GM23248 (cell line): ENCODE results near the gene C2orf49. TPM values are rescaled to one million over a fixed set of nuclear protein-coding genes. Genes with fewer than 3 reads are reported as not detected.

Source experiments
- DNase-seq: peaks from one replicate; pipeline ENCODE4 v3.0.0-alpha.2; 2015
- H2AFZ ChIP-seq: fragments of 200-600 bp; sonication (generic); 2 replicates; pipeline ENCODE4 v1.6.1; 2016; ENCODE audit warnings: antibody characterized with exemption
- H3F3A ChIP-seq: fragments of 200-600 bp; sonication (generic); 2 replicates; pipeline ENCODE4 v1.6.1; 2016; ENCODE audit warnings: mild to moderate bottlenecking, antibody characterized with exemption, mixed run types; ENCODE audit not compliant: insufficient read depth
- H3K27ac ChIP-seq: fragments of 200-600 bp; sonication (generic); 2 replicates; pipeline ENCODE4 v1.5.1; 2016; ENCODE audit warnings: mild to moderate bottlenecking
- H3K27me3 ChIP-seq: fragments of 200-600 bp; sonication (generic); replicated peaks from 2 replicates; pipeline ENCODE4 v1.6.1; 2016; ENCODE audit warnings: mild to moderate bottlenecking; ENCODE audit not compliant: insufficient read depth
- H3K36me3 ChIP-seq: fragments of 200-600 bp; sonication (generic); 2 replicates; pipeline ENCODE4 v1.6.1; 2016; ENCODE audit warnings: low read depth, mild to moderate bottlenecking
- H3K4me1 ChIP-seq: fragments of 200-600 bp; sonication (generic); 2 replicates; pipeline ENCODE4 v1.6.1; 2016; ENCODE audit warnings: mild to moderate bottlenecking; ENCODE audit not compliant: insufficient read depth
- H3K4me2 ChIP-seq: fragments of 200-600 bp; sonication (generic); one replicate; pipeline ENCODE4 v1.6.1; 2016; ENCODE audit warnings: mild to moderate bottlenecking; ENCODE audit not compliant: unreplicated experiment
- H3K4me3 ChIP-seq: fragments of 200-600 bp; sonication (generic); 2 replicates; pipeline ENCODE4 v1.5.1; 2016; ENCODE audit warnings: mild to moderate bottlenecking
- H3K79me2 ChIP-seq: fragments of 200-600 bp; sonication (generic); 2 replicates; pipeline ENCODE4 v1.6.1; 2016; ENCODE audit warnings: mild to moderate bottlenecking; ENCODE audit not compliant: insufficient read depth
- H3K9ac ChIP-seq: fragments of 200-600 bp; sonication (generic); 2 replicates; pipeline ENCODE4 v1.6.1; 2016; ENCODE audit warnings: mild to moderate bottlenecking
- H3K9me2 ChIP-seq: fragments of 200-600 bp; sonication (generic); 2 replicates; pipeline ENCODE4 v1.6.1; 2016; ENCODE audit warnings: mixed run types, mild to moderate bottlenecking, moderate library complexity; ENCODE audit not compliant: insufficient read depth
- H3K9me3 ChIP-seq: fragments of 200-600 bp; sonication (generic); one replicate; pipeline ENCODE4 v1.6.1; 2017; ENCODE audit warnings: low read depth
- H4K20me1 ChIP-seq: fragments of 200-600 bp; sonication (generic); 2 replicates; pipeline ENCODE4 v1.6.0; 2016; ENCODE audit not compliant: insufficient read depth
- EZH2 ChIP-seq: fragments of 200-600 bp; sonication (generic); IDR thresholded peaks from 2 replicates; pipeline ENCODE4 v1.6.1; 2018; ENCODE audit warnings: antibody characterized with exemption, mild to moderate bottlenecking; ENCODE audit not compliant: insufficient read depth, poor library complexity, severe bottlenecking
- EZH2phosphoT487 ChIP-seq: fragments of 200-600 bp; sonication (generic); IDR thresholded peaks from 2 replicates; pipeline ENCODE4 v1.6.1; 2018; ENCODE audit warnings: antibody characterized with exemption, moderate library complexity, mild to moderate bottlenecking, low read depth; ENCODE audit not compliant: insufficient read depth
- WGBS, 2 experiments: methylation state at CpG; one replicate each; pipeline ENCODE4 v1.1.6; 2015 to 2017; ENCODE audit warnings: low lambda C conversion rate in 2 of 2, low coverage in 1 of 2; ENCODE audit errors: missing lambda C conversion rate in 2 of 2; 5-methylcytosine and 5-hydroxymethylcytosine counted together
- in situ Hi-C: fragments of 300-500 bp; cut with MboI; formaldehyde crosslinking; loops from 2 replicates; pipeline ENCODE4 v1.15.0; 2020
- polyA plus RNA-seq: library from polyadenylated mRNA; unstranded; fragments of >200 nt; fragmentation: Nextera tagmentation; extraction: Ambion mirVana; gene quantifications from 2 replicates; pipeline ENCODE4 v1.2.1, GENCODE V29; 2016
- total RNA-seq: library from RNA; depleted of rRNA; stranded (reverse); fragments of >200 nt; shearing (Covaris generic); gene quantifications from 2 replicates; pipeline ENCODE4 v1.2.3, GENCODE V29; 2014

Gene C2orf49
- total and polyA plus RNA-seq, 2 experiments from 2014 or later = 9.0 to 13.6 TPM

DNA sequence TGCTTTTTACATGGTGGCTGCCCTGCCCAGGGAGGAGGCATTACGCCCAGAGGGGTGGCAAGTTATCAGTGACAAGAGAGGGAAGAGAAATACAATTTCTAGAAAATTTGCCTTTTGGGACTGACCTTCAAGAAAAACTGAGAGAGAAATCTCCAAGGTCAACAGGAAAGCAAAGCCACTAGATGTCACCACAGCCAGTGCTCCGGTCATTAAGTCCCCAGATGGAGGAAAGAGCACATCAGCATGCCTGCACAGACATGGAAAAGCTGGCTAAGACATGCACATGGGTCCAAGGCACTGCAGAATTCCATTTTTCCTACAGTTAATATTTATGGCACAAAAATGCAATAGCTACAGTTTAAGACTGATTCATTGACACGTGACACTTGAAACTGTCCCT is 40.5 kb downstream of the C2orf49 start:
- 47 to 52% methylated on average over 3 of the region's 3 CpGs for WGBS, 2 experiments
- peak overlapping the region; percentile 1; the same call in 1 of the 2 replicates for H3K9ac ChIP-seq
- no peaks in the 10 kb centered on the region for H3K9me3 ChIP-seq
- peaks cover 100% of the 10 kb centered on the region for H3F3A ChIP-seq
- H3K4me3 ChIP-seq = no peak overlapping the region
- H2AFZ ChIP-seq = no peak overlapping the region
- peaks cover 92% of the 10 kb centered on the region for H3K4me1 ChIP-seq
- no peaks in the 10 kb centered on the region for H3K9me2 ChIP-seq
- no peaks in the 10 kb centered on the region for H3K27me3 ChIP-seq
- H4K20me1 ChIP-seq = peaks cover 8% of the 10 kb centered on the region; the same call in 1 of the 2 replicates
- peaks cover 100% of the 10 kb centered on the region for H3K79me2 ChIP-seq
- peaks cover 96% of the 10 kb centered on the region for H3K36me3 ChIP-seq
- peak overlapping the region; percentile 56 for H3K27ac ChIP-seq
- no peak for DNase-seq
- TF ChIP-seq EZH2 = no peak
- TF ChIP-seq EZH2phosphoT487 = no peak
- no peak overlapping the region for H3K4me2 ChIP-seq
- in situ Hi-C loops = no loop called here

DNA sequence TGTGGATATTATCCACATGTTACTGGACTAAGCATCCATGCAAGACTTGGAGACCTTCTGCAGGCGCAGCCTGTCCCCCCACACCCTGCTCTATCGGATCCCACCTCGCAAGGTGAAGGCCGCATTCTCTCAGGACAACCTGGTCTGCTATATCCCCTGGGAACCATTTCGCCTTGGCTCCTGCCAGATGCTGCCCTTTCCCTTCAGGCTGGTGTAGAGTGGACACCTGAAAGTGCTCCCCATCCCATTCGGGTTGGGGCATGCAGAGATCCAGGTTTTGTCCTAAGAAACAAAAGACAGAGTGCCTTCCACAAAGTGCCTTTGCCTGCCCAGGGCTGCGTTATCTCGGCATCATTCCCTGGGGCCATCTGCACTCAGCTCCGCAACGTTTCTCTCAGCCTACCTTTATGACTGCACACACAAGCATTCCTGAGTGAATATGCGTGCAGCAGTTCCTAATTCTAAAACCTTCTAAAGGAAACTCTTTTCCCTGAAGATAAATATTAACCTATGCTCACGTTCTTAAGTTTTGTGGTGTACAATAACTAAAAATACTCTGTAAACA is 41.0 kb downstream of the C2orf49 start:
- DNase-seq = no peak
- WGBS, 2 experiments = 81 to 84% methylated on average over 12 of the region's 12 CpGs
- Histone ChIP-seq H4K20me1 (peaks cover 8% of the 10 kb centered on the region; the same call in 1 of the 2 replicates), H3K9ac (peak overlapping the region; percentile 16; the same call in 1 of the 2 replicates), H3K36me3 (peaks cover 96% of the 10 kb centered on the region), H3K4me1 (peaks cover 87% of the 10 kb centered on the region), H3K4me2 (no peak overlapping the region), H2AFZ (no peak overlapping the region), H3K9me3 (no peaks in the 10 kb centered on the region), H3F3A (peaks cover 100% of the 10 kb centered on the region), H3K27ac (peak overlapping the region; percentile 56), H3K9me2 (no peaks in the 10 kb centered on the region), H3K27me3 (no peaks in the 10 kb centered on the region), H3K4me3 (no peak overlapping the region), H3K79me2 (peaks cover 100% of the 10 kb centered on the region)
- in situ Hi-C loops = no loop called here
- TF ChIP-seq EZH2 (no peak), EZH2phosphoT487 (no peak)

DNA sequence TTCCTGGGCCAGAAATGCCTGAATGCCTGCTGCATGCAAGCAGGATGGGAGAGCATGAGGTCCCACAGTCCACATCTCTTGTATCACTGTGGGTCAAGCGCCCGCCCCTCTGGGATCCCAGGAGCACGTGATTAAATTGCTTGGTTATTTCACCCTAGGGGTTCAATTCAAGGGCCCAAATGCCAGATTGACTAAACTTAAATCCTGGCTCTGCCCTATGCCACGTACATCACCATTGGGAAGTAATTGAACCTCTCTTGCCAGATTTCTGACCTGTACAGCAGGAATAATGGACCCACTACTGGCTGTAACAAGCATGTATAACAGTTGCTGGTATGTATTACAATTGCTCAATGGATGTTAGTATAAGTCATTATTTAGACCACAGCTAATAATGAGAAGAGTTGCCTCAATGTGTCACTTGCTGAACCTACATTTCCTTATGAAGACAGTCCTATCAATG is 41.6 kb downstream of the C2orf49 start:
- TF ChIP-seq EZH2phosphoT487 (no peak), EZH2 (no peak)
- peak overlapping the region; percentile 56 for H3K27ac ChIP-seq
- no peak overlapping the region for H2AFZ ChIP-seq
- 94 to 97% methylated on average over 4 of the region's 4 CpGs for WGBS, 2 experiments
- H3K4me3 ChIP-seq = no peak overlapping the region
- H3K79me2 ChIP-seq = peaks cover 100% of the 10 kb centered on the region
- peaks cover 8% of the 10 kb centered on the region; the same call in 1 of the 2 replicates for H4K20me1 ChIP-seq
- H3K4me2 ChIP-seq = no peak overlapping the region
- H3K9me3 ChIP-seq = no peaks in the 10 kb centered on the region
- no peaks in the 10 kb centered on the region for H3K9me2 ChIP-seq
- H3K36me3 ChIP-seq = peaks cover 96% of the 10 kb centered on the region
- H3K27me3 ChIP-seq = no peaks in the 10 kb centered on the region
- H3F3A ChIP-seq = peaks cover 100% of the 10 kb centered on the region
- DNase-seq = peak; percentile 41
- H3K4me1 ChIP-seq = peaks cover 82% of the 10 kb centered on the region
- peak overlapping the region; percentile 16; the same call in 1 of the 2 replicates for H3K9ac ChIP-seq
- in situ Hi-C loops = no loop called here

DNA sequence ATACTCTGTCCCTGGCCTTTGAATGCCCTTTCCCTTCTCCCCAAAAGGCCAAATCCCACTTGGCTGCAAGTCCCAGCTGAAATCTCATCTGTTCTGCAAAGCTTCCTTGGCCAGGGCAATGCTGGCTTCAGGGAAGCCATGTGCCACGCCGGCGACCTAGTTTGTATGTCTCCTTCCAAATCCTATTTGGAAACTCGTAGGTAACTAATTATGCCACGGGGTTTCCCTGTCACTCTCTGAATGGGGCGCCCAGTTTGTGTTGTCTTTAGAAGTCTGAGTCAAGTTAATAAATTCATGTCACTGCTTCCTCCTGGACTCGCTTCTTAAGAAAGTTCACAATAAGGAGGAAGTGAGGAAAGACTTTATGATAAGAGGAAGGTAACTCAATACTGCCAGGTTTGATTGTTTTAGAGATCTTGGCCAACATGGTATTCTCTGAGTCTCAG is 42.4 kb downstream of the C2orf49 start:
- 82 to 88% methylated on average over 7 of the region's 7 CpGs for WGBS, 2 experiments
- Histone ChIP-seq H3K27ac (peak overlapping the region; percentile 56), H2AFZ (no peak overlapping the region), H3K9me2 (no peaks in the 10 kb centered on the region), H3K9me3 (no peaks in the 10 kb centered on the region), H4K20me1 (peaks cover 8% of the 10 kb centered on the region; the same call in 1 of the 2 replicates), H3K4me1 (peaks cover 77% of the 10 kb centered on the region), H3K9ac (peak overlapping the region; percentile 19; the same call in 1 of the 2 replicates), H3K79me2 (peaks cover 100% of the 10 kb centered on the region), H3K27me3 (no peaks in the 10 kb centered on the region), H3F3A (peaks cover 100% of the 10 kb centered on the region), H3K36me3 (peaks cover 96% of the 10 kb centered on the region), H3K4me3 (no peak overlapping the region), H3K4me2 (no peak overlapping the region)
- in situ Hi-C loops = no loop called here
- peak; percentile 11 for DNase-seq
- no peak for TF ChIP-seq EZH2phosphoT487
- TF ChIP-seq EZH2 = no peak
